A549 (cell line): ENCODE data around the gene NAALADL1. TPM values are rescaled to one million over a fixed set of nuclear protein-coding genes. Genes with fewer than 3 reads are reported as not detected.

Experiments used
- ATAC-seq, 2 experiments: fragments of 200-7000 bp in 1 of 2; fragments of >200 bp in 1 of 2; cut with Nextera tagmentation in 1 of 2; cut with Tn5 transposase in 1 of 2; 3 replicates each; pipeline versions ENCODE4 v1.8.0 to v1.9.1; 2018 to 2020; ENCODE audit warnings: mild to moderate bottlenecking in 1 of 2, moderate library complexity in 1 of 2
- CTCF ChIA-PET: fragments of 300-600 bp; sonication (Branson Sonifier 250); formaldehyde crosslinking; extraction: SDS; loops from one replicate; lab custom pipeline; 2021; ENCODE audit warnings: antibody characterized with exemption, inconsistent platforms; lab: Yijun Ruan, JAX
- POLR2A ChIA-PET: fragments of 350-600 bp; formaldehyde crosslinking; extraction: SDS; loops from one replicate; lab custom pipeline; 2021; ENCODE audit warnings: antibody characterized with exemption, inconsistent platforms; lab: Yijun Ruan, JAX
- DNase-seq, 2 experiments: peaks; one replicate each; pipeline versions ENCODE4 v3.0.0 to v3.0.0-alpha.2; 2011 to 2016; ENCODE audit warnings: low read depth in 1 of 2, low spot score in 1 of 2
- FAIRE-seq: peaks from 2 replicates; lab custom pipeline; 2011; peaks lifted over from hg19 to GRCh38; lab: Jason Lieb, UNC
- H3K27ac ChIP-seq, 2 experiments: fragments of >200 bp; sonication (Bioruptor Twin); formaldehyde crosslinking; 3 replicates each; pipeline ENCODE4 v1.5.1; 2016 to 2017
- H3K4me1 ChIP-seq: fragments of >200 bp; sonication (Bioruptor Twin); formaldehyde crosslinking; 3 replicates; pipeline ENCODE4 v1.6.1; 2016
- H3K4me2 ChIP-seq: fragments of >200 bp; sonication (Bioruptor Twin); formaldehyde crosslinking; 3 replicates; pipeline ENCODE4 v1.6.1; 2016
- H3K4me3 ChIP-seq: fragments of >200 bp; sonication (Bioruptor Twin); formaldehyde crosslinking; 3 replicates; pipeline ENCODE4 v1.5.1; 2016
- H3K9me3 ChIP-seq: fragments of >200 bp; sonication (Bioruptor Twin); formaldehyde crosslinking; 3 replicates; pipeline ENCODE4 v1.6.1; 2016
- ATOH8 ChIP-seq: fragments of 250-450 bp; sonication (Bioruptor Pico); IDR thresholded peaks from 2 replicates; pipeline ENCODE4 v1.5.0; 2020; ENCODE audit warnings: low read depth, mild to moderate bottlenecking, moderate library complexity
- BHLHE40 ChIP-seq: IDR thresholded peaks from 2 replicates; pipeline ENCODE4 v1.6.1; 2012; ENCODE audit warnings: low read depth, low read length, inconsistent platforms
- CEBPB ChIP-seq, 2 experiments: fragments of >200 bp in 1 of 2; sonication (Bioruptor Twin) in 1 of 2; formaldehyde crosslinking in 1 of 2; IDR thresholded peaks; 2 replicates each; pipeline ENCODE4 v1.6.1; 2012 to 2016
- CHD2 ChIP-seq: fragments of 150-350 bp; IDR thresholded peaks from 2 replicates; pipeline ENCODE4 v1.6.1; 2014; ENCODE audit warnings: low read length; ENCODE audit not compliant: partially characterized antibody
- E2F6 ChIP-seq: IDR thresholded peaks from 2 replicates; pipeline ENCODE4 v1.6.1; 2012; ENCODE audit warnings: low read depth, borderline replicate concordance
- EHF ChIP-seq: fragments of 250-450 bp; sonication (Bioruptor Pico); IDR thresholded peaks from 2 replicates; pipeline ENCODE4 v1.5.0; 2020; ENCODE audit warnings: mild to moderate bottlenecking
- ELK1 ChIP-seq: fragments of 150-350 bp; IDR thresholded peaks from 2 replicates; pipeline ENCODE4 v1.6.1; 2014; ENCODE audit warnings: low read depth, mild to moderate bottlenecking, low read length
- FOSL2 ChIP-seq, 2 experiments: fragments of 450-650 bp in 1 of 2; fragments of >200 bp in 1 of 2; sonication (Bioruptor Twin) in 1 of 2; formaldehyde crosslinking; IDR thresholded peaks; 2 replicates each; pipeline versions ENCODE4 v1.5.0 to v1.6.1; 2016 to 2020; ENCODE audit warnings: mild to moderate bottlenecking in 1 of 2, moderate library complexity in 1 of 2
- HDAC2 ChIP-seq: fragments of 200-600 bp; sonication (generic); IDR thresholded peaks from 2 replicates; pipeline ENCODE4 v1.6.1; 2016
- HES2 ChIP-seq: fragments of >200 bp; sonication (Bioruptor Twin); formaldehyde crosslinking; IDR thresholded peaks from 2 replicates; pipeline ENCODE4 v1.6.1; 2016
- HEYL ChIP-seq: fragments of 250-450 bp; sonication (Bioruptor Pico); IDR thresholded peaks from 2 replicates; pipeline ENCODE4 v1.8.0; 2021; ENCODE audit warnings: mild to moderate bottlenecking, moderate library complexity
- HOXA7 ChIP-seq: fragments of 250-450 bp; sonication (Bioruptor Pico); IDR thresholded peaks from 2 replicates; pipeline ENCODE4 v1.5.0; 2020; ENCODE audit warnings: mild to moderate bottlenecking, moderate library complexity
- HOXB13 ChIP-seq: fragments of 250-450 bp; sonication (Bioruptor Pico); IDR thresholded peaks from 2 replicates; pipeline ENCODE4 v1.5.0; 2020; ENCODE audit warnings: low read depth, mild to moderate bottlenecking, moderate library complexity
- JUNB ChIP-seq: fragments of >200 bp; sonication (Bioruptor Twin); formaldehyde crosslinking; IDR thresholded peaks from 2 replicates; pipeline ENCODE4 v1.6.1; 2016
- KDM1A ChIP-seq: fragments of 200-600 bp; sonication (generic); IDR thresholded peaks from 2 replicates; pipeline ENCODE4 v1.6.1; 2016; ENCODE audit warnings: low read depth, mild to moderate bottlenecking
- MAFK ChIP-seq: fragments of 450-650 bp; IDR thresholded peaks from 2 replicates; pipeline ENCODE4 v1.6.1; 2014; ENCODE audit not compliant: partially characterized antibody
- MAX ChIP-seq: IDR thresholded peaks from 2 replicates; pipeline ENCODE4 v1.6.1; 2012
- MAZ ChIP-seq: fragments of 150-350 bp; IDR thresholded peaks from 2 replicates; pipeline ENCODE4 v1.6.1; 2014; ENCODE audit warnings: antibody characterized with exemption, low read depth, low read length, borderline replicate concordance
- MYC ChIP-seq: IDR thresholded peaks from 2 replicates; pipeline ENCODE4 v1.6.1; 2012; ENCODE audit warnings: mild to moderate bottlenecking, inconsistent platforms, low read length, improper control_type of control experiment, borderline replicate concordance
- NFE2L2 ChIP-seq: fragments of 150-350 bp; conservative IDR thresholded peaks from 2 replicates; pipeline ENCODE4 v1.6.1; 2014; ENCODE audit warnings: low read length
- NPAS2 ChIP-seq: fragments of 250-450 bp; sonication (Bioruptor Pico); IDR thresholded peaks from 2 replicates; pipeline ENCODE4 v1.8.0; 2022; ENCODE audit warnings: mild to moderate bottlenecking, moderate library complexity, borderline replicate concordance
- NR3C1 ChIP-seq: fragments of >200 bp; sonication (Bioruptor Twin); formaldehyde crosslinking; IDR thresholded peaks from 3 replicates; pipeline ENCODE4 v1.6.1; 2017
- POLR2A ChIP-seq: IDR thresholded peaks from 2 replicates; pipeline ENCODE4 v1.6.1; 2012; ENCODE audit warnings: mild to moderate bottlenecking, low read length
- RAD21 ChIP-seq, 2 experiments: fragments of >200 bp in 1 of 2; sonication (Bioruptor Twin) in 1 of 2; formaldehyde crosslinking in 1 of 2; IDR thresholded peaks in 1 of 2; conservative IDR thresholded peaks in 1 of 2; 2 replicates in 1 of 2; 3 replicates in 1 of 2; pipeline ENCODE4 v1.6.1; 2012 to 2018; ENCODE audit warnings: inconsistent platforms in 1 of 2
- REST ChIP-seq: fragments of 200-600 bp; sonication (generic); IDR thresholded peaks from 2 replicates; pipeline ENCODE4 v1.6.1; 2016; ENCODE audit warnings: antibody characterized with exemption, mild to moderate bottlenecking, moderate library complexity
- RFX5 ChIP-seq: fragments of 450-650 bp; IDR thresholded peaks from 2 replicates; pipeline ENCODE4 v1.7.1; 2014; ENCODE audit warnings: antibody characterized with exemption, mild to moderate bottlenecking, moderate library complexity
- SMC3 ChIP-seq: fragments of >200 bp; sonication (Bioruptor Twin); formaldehyde crosslinking; IDR thresholded peaks from 3 replicates; pipeline ENCODE4 v1.6.1; 2018; ENCODE audit warnings: inconsistent platforms
- TP53 ChIP-seq: fragments of 250-450 bp; sonication (Bioruptor Pico); IDR thresholded peaks from 2 replicates; pipeline ENCODE4 v1.5.0; 2021; ENCODE audit warnings: mild to moderate bottlenecking, moderate library complexity
- USF2 ChIP-seq: fragments of 450-650 bp; IDR thresholded peaks from 2 replicates; pipeline ENCODE4 v1.6.1; 2014; ENCODE audit warnings: antibody characterized with exemption
- ZC3H11A ChIP-seq: fragments of 450-650 bp; IDR thresholded peaks from 2 replicates; pipeline ENCODE4 v1.6.1; 2014; ENCODE audit warnings: antibody characterized with exemption, mild to moderate bottlenecking
- ZFP36 ChIP-seq: fragments of 450-650 bp; IDR thresholded peaks from 2 replicates; pipeline ENCODE4 v1.6.1; 2014; ENCODE audit warnings: borderline replicate concordance; ENCODE audit not compliant: partially characterized antibody
- ZNF302 ChIP-seq: fragments of 250-450 bp; sonication (Bioruptor Pico); IDR thresholded peaks from 2 replicates; pipeline ENCODE4 v1.9.0; 2021; ENCODE audit warnings: inconsistent platforms, mild to moderate bottlenecking, moderate library complexity
- ZSCAN20 ChIP-seq: fragments of 250-450 bp; sonication (Bioruptor Pico); IDR thresholded peaks from 2 replicates; pipeline ENCODE4 v1.8.0; 2022; ENCODE audit warnings: mild to moderate bottlenecking, moderate library complexity
- WGBS: methylation state at CpG from one replicate; pipeline ENCODE4 v1.1.6; 2017; ENCODE audit errors: missing lambda C conversion rate; 5-methylcytosine and 5-hydroxymethylcytosine counted together
- polyA plus RNA-seq, 4 experiments: library from polyadenylated mRNA; depleted of rRNA in 3 of 4; stranded (reverse); fragments of >200 nt; fragmentation: RNase III in 1 of 4; extraction: RNeasy Plus Mini Kit Qiagen cat#74134 plus additional on column Dnase treatment in 1 of 4; gene quantifications; 2 replicates in 3 of 4; 3 replicates in 1 of 4; pipeline ENCODE4 v1.2.3, GENCODE V29; 2011 to 2017

Gene NAALADL1
- polyA plus RNA-seq, 2 of the 4 experiments (the other 2 are of a cell fraction), result not detected

GRCh38 chr11:65013888-65014725 lies 44.2 kb downstream of the NAALADL1 start, which contains the start of gene ARL2:
TSS of gene ARL2 (plus strand) at chr11:65014160. CDS start at chr11:65014208, 48 bp downstream.
- peak; percentile 91 to 94 for DNase-seq
- TF ChIP-seq HEYL (no peak), ZNF302 (CRISPR knock-in tag) (no peak), ELK1 (no peak), JUNB (no peak), NFE2L2 (no peak), FOSL2 (IDR thresholded peaks at IDR 0.05) (no peak), FOSL2 (CRISPR knock-in tag; IDR thresholded peaks at IDR 0.05) (no peak), TP53 (CRISPR knock-in tag) (no peak), NPAS2 (CRISPR knock-in tag) (0 out of 2 replicates have a peak, but pooled peaks have one; percentile 10), MAX (peak; percentile 88), CEBPB (IDR thresholded peaks at IDR 0.05) (no peak), BHLHE40 (peak; percentile 87), POLR2A (peak; percentile 26), RFX5 (no peak), HES2 (no peak), ZC3H11A (no peak), KDM1A (no peak), ZSCAN20 (no peak), MYC (no peak; the same call in 1 of the 2 replicates), NR3C1 (no peak), MAZ (no peak; the same call in 1 of the 2 replicates), ATOH8 (no peak), SMC3 (peak; percentile 41; the same call in 2 of the 3 replicates), E2F6 (peak; percentile 85; the same call in 1 of the 2 replicates), MAFK (no peak), ZFP36 (no peak), CHD2 (no peak), REST (no peak), EHF (CRISPR knock-in tag) (no peak), RAD21 (conservative IDR thresholded peaks at IDR 0.05 in 1 of 2, IDR thresholded peaks at IDR 0.05 in 1 of 2) (peak; percentile 15 to 53; a peak in 3 of 5 replicates), HOXB13 (CRISPR knock-in tag) (no peak), USF2 (peak; percentile 97), HOXA7 (no peak), HDAC2 (no peak)

More at GRCh38 chr11:65013888-65014725, 44.2 kb downstream of the NAALADL1 start, which contains the start of gene ARL2:
- Histone ChIP-seq H3K4me1 (peaks cover 26% of the 10 kb centered on the region), H3K4me2 (peak within 1 kb of the TSS; percentile 74), H3K4me3 (peak within 1 kb of the TSS; percentile 65), H3K27ac (peak within 1 kb of the TSS; percentile 95 to 97), H3K9me3 (no peaks in the 10 kb centered on the region)
- peak; percentile 90 to 92 for ATAC-seq
- CTCF ChIA-PET, result interaction anchor here (0.7 to 8.0 kb wide), 72 partner anchors 8 to 252 kb away, joined by 3 to 97 read pairs (median 6); partner anchors contain the start of genes BATF2, CDC42BPG, CDCA5 and EHD1
- FAIRE-seq, result no peak
- POLR2A ChIA-PET, result interaction anchor here (0.8 to 1.2 kb wide), 5 partner anchors 18 to 178 kb away, joined by 3 to 4 read pairs (median 3); partner anchors contain the start of genes BATF2, CDC42BPG, MAJIN and TM7SF2
- WGBS, result 2% methylated on average over 25 of the region's 96 CpGs
